Epithelial cell of proximal tubule (primary cell): ENCODE results near the gene OPN4. TPM values are rescaled to one million over a fixed set of nuclear protein-coding genes. Genes with fewer than 3 reads are reported as not detected.
A peak's percentile ranks its signal among the peaks of the same experiment; 100 is the strongest.

Source experiments
- DNase-seq: peaks from one replicate; pipeline ENCODE4 v3.0.0-alpha.2; 2011; ENCODE audit warnings: low read depth
- H3K4me3 ChIP-seq: 2 replicates; pipeline ENCODE4 v1.5.1; 2011; ENCODE audit warnings: low read depth, mild to moderate bottlenecking, low read length
- CTCF ChIP-seq: conservative IDR thresholded peaks from 2 replicates; pipeline ENCODE4 v1.5.1; 2012; ENCODE audit warnings: low read depth, mild to moderate bottlenecking, low read length
- total RNA-seq: library from RNA; depleted of rRNA; stranded (reverse); fragments of >200 nt; gene quantifications from 2 replicates; pipeline ENCODE4 v1.2.3, GENCODE V29; 2015

Gene OPN4
- total RNA-seq, 1 donor from 2014 or later, result not detected

- H3K4me3 ChIP-seq, result no peak overlapping the region
- no peak for DNase-seq
- no peak for TF ChIP-seq CTCF
These were observed 28.3 kb downstream of the OPN4 start for GRCh38 chr10:86682675-86683074.

- H3K4me3 ChIP-seq, result no peak overlapping the region
- DNase-seq, result no peak
- TF ChIP-seq CTCF, result peak; percentile 55
These were observed 30.2 kb downstream of the OPN4 start for GRCh38 chr10:86684331-86685097.

GRCh38 chr10:86685416-86685815, 31.1 kb downstream of the OPN4 start:
- TF ChIP-seq CTCF, result no peak
- H3K4me3 ChIP-seq, result no peak overlapping the region
- no peak for DNase-seq

GRCh38 chr10:86685893-86686632, 31.7 kb downstream of the OPN4 start:
- no peak overlapping the region for H3K4me3 ChIP-seq
- DNase-seq, result no peak
- no peak for TF ChIP-seq CTCF

- no peak overlapping the region for H3K4me3 ChIP-seq
- DNase-seq, result no peak
- TF ChIP-seq CTCF, result no peak
These were observed 32.6 kb downstream of the OPN4 start for GRCh38 chr10:86686972-86687371.

GRCh38 chr10:86687750-86688149, 33.4 kb downstream of the OPN4 start:
- DNase-seq, result no peak

More at GRCh38 chr10:86687750-86688149, 33.4 kb downstream of the OPN4 start:
- no peak for TF ChIP-seq CTCF
- H3K4me3 ChIP-seq, result no peak overlapping the region
